ENCODE data around the gene TRPM6.

Gene TRPM6

GRCh38 chr9:74711341-74711740, 176.4 kb downstream of the TRPM6 start:
- DNase-seq (ENCODE audit: low spot score) = no peak

GRCh38 chr9:74697535-74697934, 190.2 kb downstream of the TRPM6 start:
- DNase-seq (ENCODE audit: low spot score) = no peak

- no peak for DNase-seq (ENCODE audit: low spot score)
Measured at GRCh38 chr9:74696520-74696919, 191.2 kb downstream of the TRPM6 start.

- DNase-seq (ENCODE audit: low spot score) = no peak
Measured at GRCh38 chr9:74691058-74691457, 196.7 kb downstream of the TRPM6 start.

DNA sequence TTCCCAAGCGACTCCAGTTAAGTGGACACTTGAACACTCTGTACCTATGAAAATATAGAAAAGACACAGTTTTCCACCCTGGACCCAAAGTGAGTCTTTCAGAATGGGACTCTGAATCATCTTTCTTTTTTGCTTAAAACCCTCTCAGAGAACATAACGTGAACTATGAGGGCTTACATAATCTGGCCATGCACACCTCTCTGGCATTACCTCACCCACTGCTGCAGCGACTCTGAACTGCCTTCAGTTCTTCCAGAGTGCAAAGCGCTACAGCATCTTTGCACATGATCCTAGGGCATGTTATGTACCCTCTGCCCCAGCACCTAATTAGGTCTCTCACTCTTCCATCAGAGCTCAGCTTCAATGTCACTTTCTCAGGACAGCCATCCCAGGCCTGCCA, 204.4 kb downstream of the TRPM6 start:
- DNase-seq (ENCODE audit: low spot score) = no peak

DNA sequence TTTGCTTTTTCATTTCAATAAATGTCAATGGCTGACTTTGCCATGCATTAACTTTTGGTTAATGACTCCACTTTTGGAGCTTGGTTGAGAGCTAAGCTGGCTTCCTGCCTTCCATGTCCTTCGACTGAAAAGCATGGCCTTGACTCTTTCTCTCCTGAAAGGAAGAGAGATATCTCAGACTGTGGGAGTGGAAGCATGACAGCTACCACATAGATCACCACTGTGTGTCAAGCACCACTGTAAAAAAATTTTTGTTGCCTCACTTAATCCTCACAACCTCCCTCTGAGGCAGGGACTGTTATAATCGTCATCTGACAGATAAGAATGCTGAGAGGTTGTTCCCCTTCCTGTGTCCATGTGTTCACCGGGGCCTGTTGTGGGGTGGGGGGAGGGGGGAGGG, 205.8 kb downstream of the TRPM6 start:
- no peak for DNase-seq (ENCODE audit: low spot score)

GRCh38 chr9:74674077-74674476, 213.6 kb downstream of the TRPM6 start:
- no peak for DNase-seq (ENCODE audit: low spot score)
